ENCODE data around the gene ODC1.
"Not testable (repeated sequence)": the region's sequence is repeated elsewhere in the genome, so short reads cannot be mapped to it uniquely, and the experiment has no call there.

ODC1 gene

GRCh38 chr2:10447895-10448575, at the start of gene ODC1:
TSS of gene ODC1 (minus strand) at chr2:10448327. CDS start at chr2:10445032, 3,295 bp downstream.
- DNase-seq (ENCODE audit: low read depth in 3 of 3) = peak; percentile 97 to 98 (median 98)

GRCh38 chr2:10497797-10498251, 49.7 kb upstream of the ODC1 start:
- peak; percentile 12 to 57 (median 28) for DNase-seq (ENCODE audit: low read depth in 3 of 3)

GRCh38 chr2:10495988-10496313, 47.8 kb upstream of the ODC1 start:
- DNase-seq (ENCODE audit: low read depth in 3 of 3) = no peak

DNA sequence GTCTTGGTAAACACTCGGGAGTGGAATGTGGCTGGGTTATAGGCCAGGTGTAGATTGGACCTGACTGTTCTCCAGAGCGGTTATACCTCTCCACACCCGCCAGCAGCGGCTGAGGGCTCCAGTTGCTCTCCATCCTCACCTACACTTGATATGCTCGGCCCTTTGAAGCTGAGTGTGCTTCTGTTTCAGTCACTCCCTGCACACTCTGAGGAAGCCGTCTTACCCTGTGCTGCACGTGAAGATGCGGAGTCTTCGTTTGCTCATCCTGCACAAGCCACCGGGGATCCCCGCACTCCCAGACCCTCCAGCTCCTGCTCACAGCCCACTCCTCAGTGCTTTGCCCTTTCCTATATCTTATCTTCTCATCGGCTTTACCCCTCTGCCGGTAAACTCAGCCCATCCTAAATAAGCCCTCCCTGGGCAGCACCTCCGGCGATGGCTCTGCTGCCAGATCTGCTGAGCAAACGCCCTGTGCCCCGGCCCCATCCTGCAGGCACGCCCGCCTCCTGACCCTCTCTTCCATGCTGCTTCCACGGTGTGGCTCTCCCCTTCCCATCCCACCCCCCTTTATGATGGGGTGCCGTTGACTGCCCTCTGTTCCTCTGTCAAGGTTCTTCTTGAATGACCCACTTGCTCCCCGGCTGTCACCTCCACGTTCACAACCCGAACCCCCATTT, 47.3 kb upstream of the ODC1 start:
- DNase-seq (ENCODE audit: low read depth in 3 of 3) = no peak

- no peak for DNase-seq (ENCODE audit: low read depth in 3 of 3)
Measured at GRCh38 chr2:10494351-10495066, 46.4 kb upstream of the ODC1 start.

GRCh38 chr2:10493634-10494281, 45.6 kb upstream of the ODC1 start:
- DNase-seq (ENCODE audit: low read depth in 3 of 3) = peak; percentile 55 to 79 (median 68)

DNA sequence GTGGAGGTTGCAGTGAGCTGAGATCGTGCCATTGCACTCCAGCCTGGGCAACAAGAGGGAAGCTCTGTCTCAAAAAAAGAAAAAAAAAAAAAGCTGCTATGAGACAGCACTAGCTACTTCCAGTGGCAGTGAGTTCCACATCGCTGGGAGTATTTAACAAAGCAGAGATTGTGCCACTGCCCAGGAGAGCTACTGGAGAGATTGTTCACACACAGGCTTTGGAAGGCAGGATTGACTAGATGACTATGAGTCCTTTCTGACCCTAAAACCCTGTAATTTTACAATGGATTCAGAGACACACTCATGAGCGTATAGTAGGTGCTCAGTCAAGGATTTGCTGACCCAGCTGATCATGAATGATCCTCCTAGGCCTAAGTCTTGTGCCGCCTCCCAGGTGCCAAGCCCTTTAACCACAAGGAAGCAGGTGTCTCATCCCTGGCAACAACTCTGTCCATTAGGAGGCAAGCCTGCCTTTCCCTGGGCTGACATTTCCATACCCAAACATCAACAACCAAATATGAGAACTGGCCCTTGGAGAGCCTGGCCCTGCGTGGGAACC, 45.0 kb upstream of the ODC1 start:
- DNase-seq (ENCODE audit: low read depth in 3 of 3) = no peak

DNA sequence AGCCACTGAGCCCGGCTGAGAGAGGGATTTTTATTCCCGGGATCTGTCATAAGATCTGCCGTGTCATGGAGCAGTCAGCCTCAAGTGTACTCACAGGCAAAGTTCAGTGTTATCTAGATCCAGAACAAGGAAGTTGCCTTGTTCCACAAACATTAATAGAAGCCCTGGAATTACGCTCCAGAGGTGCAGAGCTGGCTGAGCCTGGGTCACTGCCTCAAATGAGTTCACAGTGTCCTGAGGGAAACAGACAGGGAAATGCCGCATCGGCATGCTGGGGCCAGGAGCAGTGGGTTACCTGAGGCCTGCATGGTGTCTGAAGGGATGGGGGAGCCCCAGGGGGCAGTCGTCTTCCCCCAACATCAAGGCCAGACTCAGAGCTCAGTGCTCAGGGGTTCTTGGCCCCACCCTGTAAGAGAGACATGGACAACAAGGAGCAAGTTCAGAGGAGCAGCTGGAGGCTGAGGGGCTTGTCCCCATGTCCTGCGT, 42.7 kb upstream of the ODC1 start:
- no peak for DNase-seq (ENCODE audit: low read depth in 3 of 3)

- DNase-seq (ENCODE audit: low read depth in 3 of 3) = no peak
Measured at GRCh38 chr2:10489842-10490555, 41.9 kb upstream of the ODC1 start.

DNA sequence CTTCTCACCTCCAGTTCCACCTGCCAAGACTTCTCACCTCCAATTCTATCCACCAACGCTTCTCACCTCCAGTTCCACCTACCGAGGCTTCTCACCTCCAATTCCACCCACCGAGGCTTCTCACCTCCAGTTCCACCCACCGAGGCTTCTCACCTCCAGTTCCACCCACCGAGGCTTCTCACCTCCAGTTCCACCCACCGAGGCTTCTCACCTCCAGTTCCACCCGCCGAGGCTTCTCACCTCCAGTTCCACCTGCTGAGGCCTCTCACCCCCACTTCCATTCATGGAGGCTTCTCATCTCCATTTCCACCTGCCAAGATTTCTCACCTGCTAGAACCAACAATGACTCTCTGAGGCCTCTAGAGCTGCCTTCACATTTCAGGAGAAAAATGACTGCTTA, 40.0 kb upstream of the ODC1 start:
- not testable (repeated sequence) for DNase-seq (ENCODE audit: low read depth in 3 of 3)

DNA sequence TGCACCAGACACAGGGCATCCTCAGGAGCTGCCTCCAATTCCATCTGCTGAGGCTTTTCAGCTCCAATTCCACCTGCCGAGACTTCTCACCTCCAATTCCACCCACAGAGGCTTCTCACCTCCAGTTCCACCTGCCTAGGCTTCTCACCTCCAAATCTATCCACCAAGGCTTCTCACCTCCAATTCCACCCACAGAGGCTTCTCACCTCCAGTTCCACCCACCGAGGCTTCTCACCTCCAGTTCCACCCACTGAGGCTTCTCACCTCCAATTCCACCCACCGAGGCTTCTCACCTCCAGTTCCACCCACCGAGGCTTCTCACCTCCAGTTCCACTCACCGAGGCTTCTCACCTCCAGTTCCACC, 39.6 kb upstream of the ODC1 start:
- DNase-seq (ENCODE audit: low read depth in 3 of 3) = not testable (repeated sequence)

DNA sequence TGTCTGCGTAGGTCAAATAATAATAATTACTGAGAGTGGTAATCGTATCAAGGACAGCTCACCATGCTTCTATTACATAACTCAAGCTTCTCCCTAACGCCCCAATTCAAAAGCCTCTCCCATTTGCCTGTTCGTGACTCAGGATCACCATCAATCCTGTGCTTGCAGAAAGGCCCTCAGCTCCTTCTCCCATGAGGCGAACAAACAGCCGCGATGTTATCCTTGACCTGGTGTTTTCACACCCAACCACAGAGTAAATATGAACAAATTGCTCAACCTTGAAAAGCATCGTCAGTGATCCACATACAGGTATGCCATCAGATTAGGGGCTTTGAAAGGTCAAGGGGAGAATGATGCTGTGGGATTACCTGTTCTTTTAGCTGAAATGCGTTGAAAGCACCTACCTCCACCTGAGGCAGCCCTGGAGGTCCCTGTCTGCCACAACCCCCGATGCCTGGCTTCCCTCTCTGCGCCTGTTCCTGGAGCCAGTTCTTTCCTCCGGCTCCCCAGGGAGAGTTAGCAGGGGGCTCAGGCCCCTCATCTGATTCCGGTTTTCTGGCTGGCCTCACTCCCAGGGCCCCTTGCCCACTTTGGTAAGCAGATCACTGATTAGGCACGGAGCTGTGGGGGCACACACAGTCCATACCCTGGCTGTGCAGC, 39.1 kb upstream of the ODC1 start:
- no peak for DNase-seq (ENCODE audit: low read depth in 3 of 3)

DNA sequence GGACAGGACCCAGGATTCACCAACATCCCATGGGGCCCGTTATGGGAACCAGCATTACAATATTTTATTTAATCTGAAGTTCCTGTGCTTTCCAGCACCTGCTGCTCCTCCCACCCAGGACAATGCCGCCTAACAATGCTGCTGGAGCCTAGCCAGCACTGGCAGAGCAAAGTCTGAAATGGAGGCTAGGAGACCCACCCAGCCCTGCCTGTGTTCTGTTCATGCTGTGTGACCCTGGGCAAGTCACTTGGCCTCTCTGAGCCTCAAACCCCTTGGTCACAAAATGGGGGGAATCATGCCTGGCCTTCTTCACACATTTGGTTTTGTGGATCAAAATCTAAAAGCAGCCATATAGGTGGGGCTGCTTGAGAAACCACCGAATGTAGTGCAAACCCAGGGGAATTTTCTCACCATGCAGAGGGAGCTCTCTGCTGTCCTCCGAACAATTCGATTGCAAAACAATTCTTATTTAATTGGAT, 38.5 kb upstream of the ODC1 start:
- no peak for DNase-seq (ENCODE audit: low read depth in 3 of 3)

DNA sequence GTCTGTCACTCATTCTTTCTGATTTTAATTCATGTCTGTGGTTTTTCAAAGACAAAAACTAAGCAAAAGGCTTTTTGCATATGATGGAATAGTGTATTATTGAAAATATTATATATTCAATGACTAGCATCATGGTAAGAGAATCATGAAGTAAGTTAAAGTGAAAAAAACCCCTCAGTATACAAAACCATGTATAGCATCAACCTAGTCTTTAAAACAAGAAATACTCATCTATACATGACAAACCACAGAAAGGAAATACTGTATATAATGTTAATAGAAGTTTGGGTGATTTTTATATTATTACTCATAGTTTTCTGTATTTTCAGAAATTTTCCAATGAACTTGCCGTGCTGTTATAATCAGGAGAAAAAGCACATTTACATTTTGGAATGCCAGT, 38.0 kb upstream of the ODC1 start:
- DNase-seq (ENCODE audit: low read depth in 3 of 3) = no peak

DNA sequence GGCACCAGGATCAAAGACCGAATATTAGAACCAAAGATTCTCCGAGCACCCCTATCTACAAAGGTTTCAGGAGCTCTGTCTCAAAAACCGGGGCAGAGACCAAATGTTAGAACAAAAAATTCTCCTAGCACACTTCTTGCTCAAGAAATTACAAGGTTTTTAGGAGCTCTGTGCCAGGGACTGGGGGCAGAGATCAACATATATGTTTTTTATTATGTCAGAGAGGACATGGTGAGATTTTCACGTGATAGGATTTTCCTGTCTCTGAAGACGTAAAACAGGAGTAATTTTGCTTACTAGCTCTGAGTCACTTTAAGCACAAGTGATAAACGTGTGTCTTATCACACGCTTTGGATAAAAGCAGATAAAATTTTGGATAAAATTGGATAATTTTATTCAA, 34.8 kb upstream of the ODC1 start:
- no peak for DNase-seq (ENCODE audit: low read depth in 3 of 3)

DNA sequence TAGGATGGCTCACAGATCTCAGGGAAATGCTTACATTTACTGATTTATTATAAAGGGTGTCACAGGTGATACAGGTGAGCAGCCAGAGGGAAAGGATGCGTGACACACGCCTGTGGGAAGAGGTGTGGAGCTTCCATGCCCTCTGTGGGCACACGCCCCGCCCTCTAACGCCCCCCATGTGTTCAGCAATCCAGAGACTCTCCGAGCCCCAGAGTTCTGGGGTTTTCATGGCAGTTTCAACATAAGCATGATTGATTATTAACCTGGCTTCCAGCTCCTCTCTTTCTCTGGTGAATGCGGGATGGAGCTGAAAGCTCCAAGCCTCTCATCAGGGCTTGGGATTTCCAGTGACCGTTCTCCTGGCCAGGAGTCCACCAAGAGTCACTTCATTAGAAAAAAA, 34.3 kb upstream of the ODC1 start:
- no peak for DNase-seq (ENCODE audit: low read depth in 3 of 3)

DNA sequence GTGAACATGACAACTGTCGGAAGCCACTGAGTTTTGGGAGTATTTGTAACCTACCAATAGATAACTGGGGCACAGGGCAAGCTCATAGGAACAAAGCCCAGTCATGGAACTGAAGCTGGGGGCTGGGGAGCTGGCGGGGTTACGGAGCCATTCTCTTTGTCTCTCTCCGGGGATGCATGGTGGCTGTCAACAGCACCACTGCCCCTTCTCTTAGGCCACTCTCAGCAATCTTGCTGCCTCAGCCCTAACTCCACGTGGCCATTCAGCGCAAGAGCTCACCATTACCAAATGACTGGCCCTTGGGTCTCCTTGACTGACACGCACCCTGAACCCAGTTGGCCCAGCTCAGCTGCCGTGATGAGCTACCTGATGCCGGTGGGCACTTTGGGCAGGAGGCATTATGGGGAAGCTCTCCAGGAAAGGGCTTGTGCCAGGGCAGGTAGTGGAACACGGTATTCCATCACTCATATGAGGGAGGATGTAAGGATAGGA, 33.6 kb upstream of the ODC1 start:
- no peak for DNase-seq (ENCODE audit: low read depth in 3 of 3)

DNA sequence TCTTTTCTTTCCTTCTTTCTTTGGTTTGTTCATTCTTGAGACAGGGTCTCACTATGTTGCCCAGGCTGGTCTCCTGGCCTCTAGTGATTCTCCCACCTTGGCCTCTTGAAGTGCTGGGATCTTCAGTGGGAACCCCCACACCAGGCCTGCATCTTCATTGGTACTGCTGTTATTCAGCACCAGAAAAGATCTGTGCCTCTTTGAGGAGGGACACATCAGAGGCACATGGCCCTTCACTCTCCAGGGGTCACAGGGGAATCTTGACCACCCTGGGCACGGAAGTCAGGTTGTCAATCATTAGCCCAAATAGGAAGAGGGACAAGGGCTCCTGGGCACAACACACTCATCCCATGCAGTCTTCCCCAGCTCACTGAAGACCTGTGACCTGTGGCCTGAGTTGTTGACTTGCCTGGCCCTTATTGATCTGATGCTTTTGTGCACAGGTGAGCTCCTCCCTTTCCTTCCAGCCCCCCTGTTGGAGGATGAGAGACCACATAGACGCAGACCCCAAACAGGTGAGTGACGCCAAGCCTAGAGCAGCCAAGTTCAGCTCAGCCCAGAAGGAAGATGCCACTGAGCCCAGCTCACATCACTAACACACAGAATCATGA, 33.0 kb upstream of the ODC1 start:
- DNase-seq (ENCODE audit: low read depth in 3 of 3) = no peak

- DNase-seq (ENCODE audit: low read depth in 3 of 3) = no peak
Measured at GRCh38 chr2:10480359-10480949, 32.3 kb upstream of the ODC1 start.

DNA sequence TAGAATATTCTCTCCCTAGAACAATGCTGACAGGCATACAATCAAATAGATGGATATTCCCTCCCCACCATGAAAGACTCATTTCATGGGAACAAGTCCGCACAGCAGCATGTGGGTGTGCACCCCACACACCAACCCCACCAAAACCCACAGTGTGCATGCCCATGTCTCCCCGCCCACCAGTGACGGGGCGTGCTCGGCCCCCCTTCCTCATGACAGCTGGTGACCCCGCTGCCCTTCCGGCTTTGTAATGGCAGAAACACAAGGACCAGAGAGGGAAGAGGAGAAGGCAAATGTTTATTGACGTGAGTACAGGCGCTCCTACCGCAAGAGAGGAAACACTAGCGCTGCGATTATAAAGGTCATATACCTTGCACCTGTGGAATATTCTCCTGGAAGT, 30.8 kb upstream of the ODC1 start:
- no peak for DNase-seq (ENCODE audit: low read depth in 3 of 3)
